B cell (primary cell): ENCODE results near the gene CENPX. TPM values are rescaled to one million over a fixed set of nuclear protein-coding genes. Genes with fewer than 3 reads are reported as not detected.
A peak's percentile ranks its signal among the peaks of the same experiment; 100 is the strongest.

Experiments
- ATAC-seq: fragments of 200-7000 bp; cut with Tn5 transposase; one replicate; pipeline ENCODE4 v1.10.0; 2021; ENCODE audit warnings: low read depth, mild to moderate bottlenecking, moderate number of reproducible peaks, moderate library complexity
- CTCF ChIA-PET: fragments of 350-600 bp; sonication (Branson Sonifier 250); formaldehyde crosslinking; loops from one replicate; lab custom pipeline; 2021; ENCODE audit warnings: antibody characterized with exemption, inconsistent platforms; lab: Charles Lee
- POLR2A ChIA-PET: fragments of 350-600 bp; sonication (Branson Sonifier 250); formaldehyde crosslinking; loops from one replicate; lab custom pipeline; 2021; ENCODE audit warnings: antibody characterized with exemption; lab: Charles Lee
- DNase-seq: peaks from one replicate; pipeline ENCODE4 v3.0.0; 2013
- H2AFZ ChIP-seq: 2 replicates; pipeline ENCODE4 v1.6.1; 2012; ENCODE audit warnings: mild to moderate bottlenecking, low read depth, low read length; ENCODE audit not compliant: insufficient read depth, poor library complexity, severe bottlenecking
- H3K27ac ChIP-seq, 2 donors: 1 replicate in 1 of 2; 2 replicates in 1 of 2; pipeline ENCODE4 v1.5.1; 2012 to 2013; ENCODE audit warnings: low read length in 2 of 2, mild to moderate bottlenecking in 2 of 2, moderate library complexity in 1 of 2
- H3K27me3 ChIP-seq, 4 experiments: fragments of 200-600 bp in 1 of 4; sonication (generic) in 1 of 4; replicated peaks in 1 of 4; 1 replicate in 2 of 4; 2 replicates in 2 of 4; pipeline versions ENCODE4 v1.6.1 to v1.7.0; 2013 to 2016; ENCODE audit warnings: low read length in 3 of 4, mild to moderate bottlenecking in 2 of 4, mixed read lengths in 1 of 4, moderate library complexity in 1 of 4; ENCODE audit not compliant: insufficient read depth in 4 of 4, control insufficient read depth in 3 of 4; ENCODE audit errors: control extremely low read depth in 1 of 4
- H3K36me3 ChIP-seq, 2 experiments: replicated peaks in 1 of 2; 1 replicate in 1 of 2; 2 replicates in 1 of 2; pipeline versions ENCODE4 v1.6.1 to v1.7.1; 2013; ENCODE audit warnings: low read length in 1 of 2; ENCODE audit not compliant: insufficient read depth in 2 of 2, control insufficient read depth in 1 of 2; ENCODE audit errors: control extremely low read depth in 1 of 2, extremely low read depth in 1 of 2
- H3K4me1 ChIP-seq, 2 donors: fragments of 200-600 bp in 1 of 2; sonication (generic) in 1 of 2; 1 replicate in 1 of 2; 2 replicates in 1 of 2; pipeline versions ENCODE4 v1.5.1 to v1.6.1; 2013 to 2017; ENCODE audit warnings: low read length in 2 of 2; ENCODE audit not compliant: control insufficient read depth in 2 of 2, insufficient read depth in 2 of 2
- H3K4me2 ChIP-seq: replicated peaks from 2 replicates; pipeline ENCODE3; 2012; ENCODE audit warnings: mild to moderate bottlenecking, low read depth, low read length; ENCODE audit not compliant: poor library complexity, severe bottlenecking
- H3K4me3 ChIP-seq, 5 experiments: fragments of 200-600 bp in 1 of 5; sonication (generic) in 1 of 5; 1 replicate in 3 of 5; 2 replicates in 2 of 5; pipeline versions ENCODE4 v1.5.1 to v1.7.0; 2011 to 2016; ENCODE audit warnings: low read length in 4 of 5, mild to moderate bottlenecking in 4 of 5, low read depth in 2 of 5, control low read depth in 1 of 5, moderate library complexity in 1 of 5; ENCODE audit not compliant: insufficient read depth in 1 of 5; ENCODE audit errors: control extremely low read depth in 1 of 5, extremely low read depth in 1 of 5
- H3K79me2 ChIP-seq: fragments of 200-600 bp; sonication (generic); one replicate; pipeline ENCODE4 v1.6.0; 2016; ENCODE audit warnings: low read length; ENCODE audit not compliant: control insufficient read depth, insufficient read depth
- H3K9ac ChIP-seq: fragments of 200-600 bp; sonication (generic); 2 replicates; pipeline ENCODE4 v1.6.1; 2017; ENCODE audit warnings: mild to moderate bottlenecking, low read length, moderate library complexity
- H3K9me3 ChIP-seq, 3 donors: one replicate each; pipeline versions ENCODE4 v1.6.1 to v1.7.1; 2013; ENCODE audit warnings: low read length in 2 of 3; ENCODE audit not compliant: control insufficient read depth in 2 of 3, insufficient read depth in 1 of 3; ENCODE audit errors: control extremely low read depth in 1 of 3
- H4K20me1 ChIP-seq: 2 replicates; pipeline ENCODE4 v1.6.0; 2012; ENCODE audit warnings: mild to moderate bottlenecking, low read length; ENCODE audit not compliant: insufficient read depth, control insufficient read depth, poor library complexity, severe bottlenecking
- H3K27ac Mint-ChIP-seq: one replicate; pipeline ENCODE4 v1.8.0; 2021; ENCODE audit warnings: mixed read lengths
- H3K27me3 Mint-ChIP-seq: one replicate; pipeline ENCODE4 v1.8.0; 2021; ENCODE audit warnings: mixed read lengths
- H3K4me1 Mint-ChIP-seq: one replicate; pipeline ENCODE4 v1.8.0; 2021; ENCODE audit warnings: mixed read lengths
- H3K4me3 Mint-ChIP-seq: one replicate; pipeline ENCODE4 v1.8.0; 2021; ENCODE audit warnings: mixed read lengths
- H3K9me3 Mint-ChIP-seq: one replicate; pipeline ENCODE4 v1.8.0; 2022; ENCODE audit warnings: mixed read lengths; ENCODE audit not compliant: insufficient read depth
- EZH2 ChIP-seq: IDR thresholded peaks from 2 replicates; pipeline ENCODE4 v1.6.1; 2012; ENCODE audit warnings: borderline replicate concordance, low read depth, mild to moderate bottlenecking, moderate library complexity, low read length; ENCODE audit not compliant: insufficient read depth, poor library complexity, severe bottlenecking
- WGBS: methylation state at CpG from one replicate; pipeline ENCODE4 v1.1.5; 2013; ENCODE audit warnings: missing lambda C conversion rate; ENCODE audit not compliant: insufficient coverage; 5-methylcytosine and 5-hydroxymethylcytosine counted together
- intact Hi-C: fragments of 100-400 bp; cut with micrococcal nuclease; formaldehyde crosslinking; loops from one replicate; pipeline ENCODE4 v1.10.0; 2022
- polyA plus RNA-seq: library from polyadenylated mRNA; depleted of rRNA; stranded (reverse); fragments of >200 nt; gene quantifications from 2 replicates; pipeline ENCODE4 v1.2.3, GENCODE V29; 2012
- total RNA-seq, 2 donors: library from RNA; stranded (reverse); fragments of 120-200 nt in 1 of 2; gene quantifications; 1 replicate in 1 of 2; 2 replicates in 1 of 2; pipeline versions ENCODE4 v1.2.3 to v1.2.4, GENCODE V29; 2013 to 2022
- TF ChIP-seq, protein P1 (sequence below): fragments of 200-600 bp; IDR thresholded peaks from one replicate; pipeline ENCODE4 v1.8.0; 2022; ENCODE audit warnings: antibody characterized with exemption, mild to moderate bottlenecking

Gene CENPX
- total and polyA plus RNA-seq, 2 donors (not counting 1 experiment from before 2014, with no cell fraction given) = 37.0 to 40.1 TPM

DNA sequence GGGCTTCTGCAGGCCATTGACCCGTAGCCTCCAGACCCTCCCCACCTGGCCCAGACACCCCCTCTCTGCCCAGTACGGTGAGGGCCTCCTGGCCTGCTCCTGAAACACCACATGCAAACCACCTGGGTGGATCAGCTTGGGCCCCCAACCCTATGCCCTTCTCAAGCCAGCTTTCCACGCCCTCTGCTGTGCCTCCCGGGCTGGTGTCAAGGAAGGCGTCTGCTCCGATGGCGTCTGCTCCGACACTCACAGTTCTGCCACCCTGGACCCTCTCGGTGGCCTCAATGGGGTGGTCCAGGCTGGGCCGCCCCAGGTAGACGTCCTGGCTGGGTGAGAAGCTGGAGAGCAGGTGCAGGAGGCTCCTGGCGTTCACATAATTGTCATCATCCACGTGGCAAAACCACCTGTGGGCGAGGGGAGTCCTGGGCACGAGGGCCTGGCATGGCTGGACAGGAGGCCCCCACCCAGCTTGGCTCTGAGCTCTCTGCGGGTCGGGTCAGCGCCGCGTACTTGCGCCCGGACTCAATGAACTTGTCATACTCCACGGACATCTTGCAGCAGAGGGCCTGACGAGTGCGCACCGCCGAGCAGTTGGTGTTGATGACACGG is 27.6 kb upstream of the CENPX start:
- no peaks in the 10 kb centered on the region for H3K9me3 ChIP-seq

More for the DNA sequence above, 27.6 kb upstream of the CENPX start:
- Histone ChIP-seq H3K4me1 (peaks cover 20 to 34% of the 10 kb centered on the region in 2 donors), H3K27me3 (no peaks in the 10 kb centered on the region), H3K9ac (no peak overlapping the region), H3K4me2 (peak overlapping the region; percentile 90), H4K20me1 (peaks cover 19% of the 10 kb centered on the region), H3K36me3 (peaks cover 0 to 19% of the 10 kb centered on the region in 2 experiments), H2AFZ (no peak overlapping the region), H3K79me2 (peaks cover 29% of the 10 kb centered on the region), H3K27ac (no peak overlapping the region), H3K4me3 (no peak overlapping the region)
- Mint-ChIP-seq H3K27ac (peak overlapping the region; percentile 86), H3K27me3 (no peaks in the 10 kb centered on the region), H3K9me3 (no peaks in the 10 kb centered on the region), H3K4me3 (peak overlapping the region; percentile 84), H3K4me1 (peaks cover 14% of the 10 kb centered on the region)
- DNase-seq = no peak
- intact Hi-C loops = loop anchor here (2.0 kb wide), 1 partner anchor 27 kb away; the partner anchor contains the start of genes CENPX and LRRC45
- CTCF ChIA-PET = interaction anchor here (1.0 to 1.7 kb wide), 2 partner anchors 12 to 20 kb away, joined by 3 to 6 read pairs; partner anchors contain the start of gene DCXR
- POLR2A ChIA-PET = interaction anchor here (0.8 kb wide), 1 partner anchor 16 kb away, joined by 3 read pairs; the partner anchor contains the start of gene DUS1L
- WGBS = 95% methylated on average over 28 of the region's 28 CpGs
- TF ChIP-seq, protein P1, sequence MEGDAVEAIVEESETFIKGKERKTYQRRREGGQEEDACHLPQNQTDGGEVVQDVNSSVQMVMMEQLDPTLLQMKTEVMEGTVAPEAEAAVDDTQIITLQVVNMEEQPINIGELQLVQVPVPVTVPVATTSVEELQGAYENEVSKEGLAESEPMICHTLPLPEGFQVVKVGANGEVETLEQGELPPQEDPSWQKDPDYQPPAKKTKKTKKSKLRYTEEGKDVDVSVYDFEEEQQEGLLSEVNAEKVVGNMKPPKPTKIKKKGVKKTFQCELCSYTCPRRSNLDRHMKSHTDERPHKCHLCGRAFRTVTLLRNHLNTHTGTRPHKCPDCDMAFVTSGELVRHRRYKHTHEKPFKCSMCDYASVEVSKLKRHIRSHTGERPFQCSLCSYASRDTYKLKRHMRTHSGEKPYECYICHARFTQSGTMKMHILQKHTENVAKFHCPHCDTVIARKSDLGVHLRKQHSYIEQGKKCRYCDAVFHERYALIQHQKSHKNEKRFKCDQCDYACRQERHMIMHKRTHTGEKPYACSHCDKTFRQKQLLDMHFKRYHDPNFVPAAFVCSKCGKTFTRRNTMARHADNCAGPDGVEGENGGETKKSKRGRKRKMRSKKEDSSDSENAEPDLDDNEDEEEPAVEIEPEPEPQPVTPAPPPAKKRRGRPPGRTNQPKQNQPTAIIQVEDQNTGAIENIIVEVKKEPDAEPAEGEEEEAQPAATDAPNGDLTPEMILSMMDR = no peak
- no peak for TF ChIP-seq EZH2
- ATAC-seq = no peak
